GM18498 (cell line): ENCODE measurements around the gene TRIM2.

ENCODE experiments used
- ATAC-seq: cut with Tn5 transposase; IDR thresholded peaks from one replicate; pipeline ENCODE4 v1.9.1; 2021; ENCODE audit warnings: mild to moderate bottlenecking, moderate library complexity; ENCODE audit not compliant: unreplicated experiment

The TRIM2 gene

DNA sequence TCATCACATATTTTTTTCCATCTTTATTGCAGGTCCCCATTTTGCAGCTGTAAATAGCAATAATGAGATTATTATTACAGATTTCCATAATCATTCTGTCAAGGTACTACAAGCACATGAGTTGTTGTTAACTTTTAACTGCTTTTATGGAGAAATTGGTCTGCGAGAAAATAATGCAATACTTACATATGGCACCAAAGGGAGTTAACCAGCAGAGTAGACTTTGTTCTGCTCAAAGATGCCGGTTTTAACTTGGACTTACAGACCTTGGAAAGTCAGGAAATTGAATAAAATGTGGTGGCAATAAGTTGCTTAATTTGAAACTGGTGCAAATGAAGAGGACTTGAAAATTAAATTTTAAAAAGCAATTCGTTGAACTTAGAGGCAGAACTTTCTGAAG is 119.8 kb downstream of the TRIM2 start:
- no peak for ATAC-seq

DNA sequence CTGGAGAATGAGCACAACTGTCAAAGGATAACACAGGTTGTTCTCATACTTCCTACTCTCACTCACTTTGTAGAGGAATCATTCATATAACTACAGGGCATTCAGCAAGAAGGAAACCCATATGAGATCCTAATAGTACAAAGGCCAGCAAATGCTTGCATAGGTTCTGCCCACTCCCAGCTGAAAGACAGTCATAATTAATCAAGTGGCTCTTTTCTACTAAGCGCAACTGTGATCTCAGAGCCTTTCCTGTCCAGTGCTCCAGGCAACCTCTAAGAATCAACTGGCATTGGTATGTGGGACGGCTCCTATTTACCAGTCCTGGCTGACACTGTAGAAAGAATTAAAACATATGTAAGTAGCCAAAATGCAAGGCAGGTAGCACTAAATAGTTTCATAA is 121.3 kb downstream of the TRIM2 start:
- no peak for ATAC-seq

DNA sequence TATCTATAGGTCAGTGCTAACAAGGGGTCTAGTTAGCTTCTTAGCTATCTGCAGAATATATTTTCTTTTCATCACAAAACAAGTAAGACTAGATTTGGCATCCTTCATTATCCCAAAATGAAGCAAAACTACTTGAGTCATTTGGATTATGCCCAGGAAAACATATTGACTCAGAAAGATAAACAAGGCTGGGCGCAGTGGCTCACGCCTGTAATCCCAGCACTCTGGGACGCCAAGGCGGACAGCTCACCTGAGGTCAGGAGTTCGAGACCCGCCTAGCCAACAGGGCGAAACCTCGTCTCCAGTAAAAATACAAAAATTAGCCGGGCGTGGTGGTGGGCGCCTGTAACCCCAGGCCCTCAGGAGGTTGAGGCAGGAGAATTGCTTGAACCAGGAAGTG is 122.3 kb downstream of the TRIM2 start:
- ATAC-seq: no peak

DNA sequence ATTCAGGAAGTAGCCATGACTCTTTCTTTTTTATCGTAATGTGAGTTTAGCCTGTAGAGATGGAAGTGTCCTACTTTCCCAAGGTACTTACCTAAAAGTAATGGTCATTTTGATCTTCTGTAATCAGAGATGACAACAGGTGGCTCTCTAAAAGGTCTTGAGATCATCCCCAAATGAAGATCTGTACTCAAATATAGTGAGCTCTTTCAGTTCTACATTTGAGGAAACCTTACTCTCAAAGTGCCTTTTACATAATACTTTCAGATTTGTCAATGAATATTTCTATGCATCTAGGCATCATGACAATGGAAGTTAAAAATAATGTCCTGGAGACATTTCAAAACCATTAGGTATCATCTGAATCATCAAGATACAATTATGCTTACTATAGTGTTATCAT is 123.0 kb downstream of the TRIM2 start:
- ATAC-seq: no peak

DNA sequence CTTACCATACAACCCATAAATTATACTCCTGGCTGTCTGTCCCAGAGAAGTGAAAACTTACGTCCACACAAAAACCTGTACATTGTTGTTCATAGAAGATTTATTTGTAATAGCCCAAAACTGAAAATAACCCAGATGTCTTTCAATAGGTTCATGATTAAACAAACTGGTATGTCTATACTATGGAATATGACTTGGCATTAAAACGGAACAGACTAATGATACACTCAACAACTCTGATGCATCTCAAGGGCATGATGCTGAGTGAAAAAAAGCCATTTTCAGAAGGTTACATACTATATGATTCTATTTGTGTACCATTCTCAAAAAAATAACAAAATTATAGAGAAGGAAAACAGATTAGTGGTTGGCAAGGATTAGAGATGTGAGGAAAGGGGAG is 128.7 kb downstream of the TRIM2 start:
- ATAC-seq: no peak

DNA sequence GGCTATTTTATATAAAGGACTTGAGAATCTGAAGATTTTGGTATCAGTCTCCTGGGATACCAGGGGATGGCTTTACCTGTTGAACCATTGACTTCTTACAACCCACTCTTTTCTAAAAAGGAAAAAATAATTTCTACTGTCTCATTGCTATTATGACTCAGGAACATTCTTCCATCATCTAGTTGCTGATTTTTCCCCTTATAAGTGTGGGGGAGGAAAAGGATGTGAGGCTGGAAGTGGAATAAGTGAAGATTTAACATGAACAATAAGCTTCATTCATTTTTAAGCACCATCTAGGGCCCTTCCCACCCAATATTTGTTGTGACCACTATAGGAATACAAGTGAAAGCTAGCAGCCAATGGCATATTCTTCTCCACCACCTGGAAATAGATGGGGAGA is 129.6 kb downstream of the TRIM2 start:
- ATAC-seq: no peak

DNA sequence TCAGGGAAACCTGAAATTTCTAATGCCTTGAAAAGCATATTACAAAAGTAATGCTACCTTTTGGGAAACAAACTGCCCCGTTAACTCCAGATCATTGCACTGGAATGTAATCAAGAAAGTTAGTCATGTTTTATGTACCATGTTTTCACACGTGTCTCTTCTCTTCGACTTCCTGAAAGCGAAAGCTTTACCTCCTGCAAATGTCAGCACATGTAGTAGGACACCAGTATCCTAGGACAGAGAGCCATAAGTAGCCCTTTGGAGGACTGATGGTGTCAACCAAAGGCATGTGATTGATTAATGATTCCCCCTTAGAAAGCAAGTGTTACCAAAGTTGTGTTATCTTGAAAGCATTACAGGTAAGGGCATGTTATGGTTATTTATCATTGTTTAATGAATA is 131.4 kb downstream of the TRIM2 start:
- no peak for ATAC-seq

DNA sequence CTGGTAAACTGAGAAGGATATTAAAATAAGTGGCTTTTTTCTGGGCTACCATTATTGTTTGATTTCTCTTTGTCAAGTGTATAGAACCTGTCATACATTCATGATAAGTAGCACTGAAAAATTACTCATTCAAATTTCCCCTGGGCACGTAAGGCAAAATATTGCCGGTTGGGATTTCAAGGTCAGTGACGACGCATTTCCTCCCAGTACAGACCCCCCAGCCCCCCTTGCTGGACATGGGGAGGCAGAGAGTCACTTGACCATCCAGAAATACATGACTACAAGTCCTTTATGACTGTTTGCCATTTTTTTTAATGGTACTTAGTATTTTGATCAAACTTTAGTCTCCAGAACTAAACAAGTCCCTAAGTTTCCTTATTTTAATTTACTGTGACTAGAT is 133.4 kb downstream of the TRIM2 start:
- no peak for ATAC-seq

DNA sequence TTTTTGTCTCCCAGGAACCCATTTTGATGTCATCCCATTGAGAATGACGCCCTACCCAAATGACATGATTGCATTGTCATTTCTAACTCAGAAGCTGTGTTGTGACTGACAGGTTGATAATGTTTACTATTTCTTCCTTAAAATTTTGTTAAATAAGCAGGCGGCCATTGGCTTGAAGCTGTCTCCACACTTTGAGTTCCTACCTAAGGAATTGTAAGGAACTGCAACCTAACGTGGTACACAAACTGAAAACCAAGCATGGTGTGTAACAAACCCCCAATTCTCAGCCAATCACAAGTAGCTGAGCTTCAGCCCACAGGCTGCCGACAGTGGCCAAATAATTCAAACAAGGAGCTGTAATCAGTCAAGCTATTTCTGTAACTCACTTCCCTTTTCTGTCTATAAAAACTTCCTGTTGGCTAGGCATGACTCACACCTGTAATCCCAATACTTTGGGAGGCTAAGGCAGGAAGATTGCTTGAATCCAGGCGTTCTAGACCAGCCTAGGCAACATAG is 137.4 kb downstream of the TRIM2 start:
- ATAC-seq: no peak

DNA sequence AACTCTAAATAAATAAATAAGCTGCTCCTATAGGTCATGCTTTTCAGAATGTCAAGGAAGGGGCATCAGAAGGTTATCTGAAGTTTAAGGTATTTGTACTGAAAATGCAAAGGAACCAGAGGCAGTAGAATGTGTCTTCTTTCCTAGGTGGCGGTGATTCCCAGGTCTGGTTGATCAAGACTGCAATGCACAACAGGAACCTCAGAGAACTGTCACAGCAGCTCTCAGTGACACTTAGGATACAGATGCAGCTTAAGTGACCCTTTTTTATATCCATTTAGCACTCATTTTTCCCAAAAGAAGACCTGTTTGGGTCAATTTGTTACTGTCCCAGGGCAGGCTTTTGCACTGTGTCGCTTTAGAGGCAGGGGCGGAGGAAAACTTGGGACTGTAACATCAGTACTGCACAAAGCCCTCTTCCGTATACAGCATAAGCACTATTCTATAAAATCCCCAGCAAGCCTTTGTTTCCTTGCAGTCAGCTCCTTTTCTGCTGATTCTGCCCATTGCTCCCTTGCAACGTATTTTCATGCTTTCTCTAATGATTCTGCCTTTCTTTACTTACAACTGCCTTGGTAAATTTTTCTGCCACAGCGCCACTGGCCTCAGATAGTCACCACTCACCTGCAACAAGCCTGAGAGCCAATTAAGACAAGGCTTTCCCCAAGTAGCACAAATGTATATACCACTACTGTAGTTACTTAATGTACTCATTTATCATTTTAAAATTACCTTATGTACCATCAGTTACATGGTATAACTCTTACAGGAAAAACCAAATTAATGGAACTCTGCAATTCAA is 138.7 kb downstream of the TRIM2 start:
- ATAC-seq: no peak

DNA sequence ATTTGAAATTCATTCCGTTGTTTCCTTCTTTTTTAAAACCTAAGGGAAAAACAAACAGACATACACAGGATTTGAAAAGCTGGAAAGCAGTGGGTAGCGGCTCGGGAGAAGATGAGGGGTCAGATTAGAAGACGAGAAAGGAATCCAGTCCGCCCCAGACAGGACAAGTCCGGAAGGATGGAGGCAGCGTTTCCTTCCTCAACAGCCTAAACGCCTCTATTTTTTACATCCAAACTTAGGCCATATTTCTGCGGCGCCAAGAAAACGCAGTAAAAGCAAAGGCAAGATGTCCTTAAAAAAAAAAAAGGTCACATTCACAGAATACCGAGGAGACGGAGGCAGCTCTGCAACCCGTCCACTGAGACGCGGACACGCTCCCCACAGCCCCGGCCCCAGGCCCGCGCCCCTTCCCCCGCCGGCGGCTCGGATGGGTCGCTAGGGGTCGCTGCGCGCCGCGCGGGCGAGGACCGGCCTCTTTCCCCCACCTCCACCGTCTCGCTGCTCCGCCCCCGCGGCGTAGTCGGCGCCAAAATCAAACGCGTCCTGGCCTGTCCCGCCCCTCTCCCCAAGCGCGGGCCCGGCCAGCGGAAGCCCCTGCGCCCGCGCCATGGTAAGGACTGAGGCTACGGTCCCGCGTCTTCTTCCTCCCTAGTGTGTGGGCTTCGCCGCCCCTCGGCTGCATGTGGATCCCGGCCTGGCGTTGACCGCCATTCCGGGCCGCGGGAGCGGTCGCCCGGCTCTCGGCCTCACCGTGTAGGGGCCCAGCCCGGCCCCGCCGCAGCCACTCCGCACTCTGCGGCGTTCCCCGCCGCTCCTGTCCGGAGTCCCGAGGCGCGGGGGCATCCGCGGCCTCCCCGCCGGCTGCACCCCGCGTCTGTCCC is 140.1 kb downstream of the TRIM2 start, which contains the start of gene MND1:
MND1 (plus strand) TSS at position 558 of the 881 bp plus-strand sequence; CDS start at position 608, 50 bp downstream.
- peak; percentile 86 for ATAC-seq

DNA sequence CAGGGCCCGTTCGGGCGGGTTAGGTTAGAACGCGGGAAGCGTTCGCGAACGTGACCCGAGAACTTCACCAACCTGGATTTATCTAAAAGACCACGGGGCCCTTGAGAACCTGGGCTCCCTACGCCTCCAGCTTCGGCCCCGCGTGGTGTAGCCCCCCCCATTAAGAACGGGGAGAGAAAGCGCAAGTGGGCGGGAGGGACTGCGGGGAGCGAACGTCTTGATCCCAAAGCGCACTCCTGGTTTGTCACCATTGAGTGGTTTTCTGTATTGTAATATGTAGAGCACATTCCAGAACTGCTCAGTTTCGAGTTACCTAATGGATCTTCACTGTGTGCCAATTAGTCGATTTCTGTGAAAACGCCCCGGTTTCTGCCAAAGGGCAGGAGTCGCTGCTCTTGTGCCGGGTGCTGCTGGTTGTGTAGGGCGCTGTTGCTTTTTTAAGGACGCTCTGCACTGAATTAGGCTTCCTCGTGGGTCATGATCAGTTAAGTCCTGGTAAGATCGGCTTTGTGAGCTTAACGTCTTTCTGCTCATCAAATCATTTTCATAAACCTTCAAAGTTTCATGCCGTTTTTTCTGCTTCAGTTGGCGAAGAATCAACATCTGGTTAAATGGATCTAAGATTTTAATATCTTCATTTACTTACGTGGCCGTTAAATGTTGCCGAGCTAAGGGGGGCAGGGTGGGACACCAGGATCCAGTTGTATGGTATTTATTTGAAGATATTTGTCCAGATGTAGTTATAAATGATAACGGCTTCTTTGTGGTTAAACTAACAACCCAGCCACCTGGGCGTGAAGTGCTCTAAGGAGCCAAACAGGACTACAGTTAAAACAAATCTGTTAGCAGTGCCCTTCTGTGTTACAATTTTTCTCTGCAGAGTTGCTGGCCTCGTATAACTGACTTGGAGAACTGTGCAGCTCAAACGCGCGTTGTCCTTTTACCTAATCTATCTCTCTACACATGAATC is 141.1 kb downstream of the TRIM2 start:
- ATAC-seq: peak; percentile 40

DNA sequence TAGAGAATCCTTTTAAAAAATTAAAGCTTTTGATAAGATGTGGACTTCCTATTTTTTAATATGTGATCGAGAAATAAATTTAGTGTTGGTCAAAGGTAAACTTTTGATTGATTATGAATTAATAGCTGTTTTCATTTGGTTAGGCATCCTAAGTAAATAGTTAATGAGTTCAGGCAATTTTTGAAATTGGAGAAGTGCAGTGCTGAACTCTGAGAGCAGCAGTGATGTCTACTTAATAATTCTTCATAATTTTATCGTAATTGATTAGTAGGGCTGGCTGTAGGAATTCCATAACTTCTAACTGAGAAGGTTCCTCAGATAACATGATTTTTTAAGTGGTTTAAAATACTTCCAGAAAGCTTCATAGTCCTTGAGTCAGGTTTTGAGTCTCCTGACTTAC is 141.8 kb downstream of the TRIM2 start:
- ATAC-seq: no peak

DNA sequence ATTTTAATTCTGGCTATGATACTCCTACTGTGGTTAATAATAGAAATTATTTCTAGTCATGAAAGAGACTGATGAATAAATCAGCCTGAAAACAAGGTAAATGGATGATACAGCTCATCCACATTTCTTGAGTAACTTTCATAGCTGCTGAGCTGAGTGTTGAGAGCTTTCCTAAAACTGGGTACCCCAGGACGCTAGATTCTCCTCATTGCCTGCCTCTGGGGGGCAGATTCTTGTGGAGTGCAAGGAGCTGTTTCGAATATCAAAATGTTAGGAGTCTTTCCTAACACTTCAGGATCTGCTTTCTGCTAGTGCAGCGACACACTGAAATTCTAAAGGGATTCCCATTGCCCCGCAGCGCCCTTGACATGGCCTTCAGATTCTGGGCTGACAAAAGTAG is 142.3 kb downstream of the TRIM2 start:
- no peak for ATAC-seq

DNA sequence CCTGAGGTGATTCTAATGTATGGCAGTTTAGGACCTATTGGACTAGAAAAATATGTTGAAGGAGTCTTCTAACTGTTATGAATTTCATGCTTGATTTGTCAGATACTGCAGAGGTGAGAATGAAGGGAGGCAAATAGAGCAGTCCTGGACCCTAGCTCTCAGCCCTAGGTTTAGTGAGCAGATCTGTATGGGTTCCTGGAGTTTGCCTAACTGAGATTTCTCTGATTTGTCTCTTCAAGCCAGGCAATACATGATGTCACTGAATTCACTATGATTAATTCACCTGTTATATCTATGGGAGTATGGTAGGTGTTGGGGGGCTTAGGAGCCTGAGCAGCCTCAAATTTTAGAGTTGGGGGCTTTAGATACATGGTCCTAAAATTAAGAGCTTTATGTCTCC is 142.9 kb downstream of the TRIM2 start:
- no peak for ATAC-seq

DNA sequence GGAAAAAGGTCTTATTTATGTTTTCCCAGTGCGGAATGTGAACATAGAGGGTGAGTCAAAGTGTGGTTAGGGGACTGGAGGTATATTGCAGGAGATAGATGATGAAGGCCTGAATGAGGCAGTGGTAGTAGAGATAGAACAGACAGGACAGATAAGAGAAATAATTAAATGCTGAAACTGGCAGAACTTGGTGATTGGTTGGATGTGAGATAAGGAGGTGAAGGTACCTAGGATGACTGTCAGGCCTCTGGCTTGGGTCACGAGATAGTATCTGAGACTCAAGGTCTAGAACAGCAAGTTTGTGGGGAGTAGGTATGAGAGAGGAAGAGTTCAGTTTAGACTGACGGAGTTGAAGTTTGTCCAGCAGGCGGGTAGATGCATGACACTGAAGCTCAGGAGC is 143.8 kb downstream of the TRIM2 start:
- no peak for ATAC-seq

DNA sequence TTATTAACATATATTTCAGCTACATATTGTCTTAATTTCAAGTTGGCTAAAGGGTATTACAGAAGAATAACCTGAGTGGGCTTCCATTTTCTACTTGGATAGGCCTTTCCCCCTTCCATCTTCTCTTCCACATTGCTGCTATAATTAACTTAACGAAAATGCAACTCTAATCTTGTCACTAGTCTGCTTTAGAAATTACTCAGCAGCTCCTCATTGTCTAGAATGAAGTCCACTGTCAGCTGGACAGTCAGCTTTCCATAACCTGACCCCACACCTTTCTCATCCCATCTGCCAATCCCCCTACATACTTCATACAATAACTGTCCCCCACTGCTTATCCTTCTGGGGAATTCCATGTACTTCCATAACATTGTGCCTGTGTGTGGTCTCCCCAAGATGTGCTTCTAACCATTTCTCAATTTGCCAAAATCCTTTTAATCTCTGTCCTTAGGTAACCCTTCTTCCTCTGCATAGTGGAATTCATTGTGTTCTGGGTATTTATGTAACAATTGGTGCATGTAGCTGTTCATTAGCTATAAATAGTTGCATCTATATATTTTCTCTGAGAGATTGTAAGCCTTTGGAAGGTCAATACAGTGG is 145.1 kb downstream of the TRIM2 start:
- no peak for ATAC-seq

DNA sequence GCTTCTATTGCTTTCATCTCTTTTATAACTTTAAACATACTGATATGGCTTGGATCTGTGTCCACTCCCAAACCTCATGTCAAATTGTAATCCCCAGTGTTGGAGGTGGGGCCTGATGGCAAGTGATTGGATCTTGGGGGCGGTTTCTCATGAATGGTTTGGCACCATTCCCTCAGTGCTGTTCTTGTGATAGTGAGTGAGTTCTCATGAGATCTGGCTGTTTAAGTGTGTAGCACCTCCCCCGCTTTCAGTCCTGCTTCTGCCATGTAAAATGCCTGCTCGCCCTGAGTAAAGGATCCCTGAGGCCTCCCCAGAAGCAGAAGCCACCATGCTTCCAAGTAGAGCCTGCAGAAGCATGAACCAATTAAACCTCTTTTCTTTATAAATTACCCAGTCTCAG is 157.9 kb downstream of the TRIM2 start:
- ATAC-seq: no peak

DNA sequence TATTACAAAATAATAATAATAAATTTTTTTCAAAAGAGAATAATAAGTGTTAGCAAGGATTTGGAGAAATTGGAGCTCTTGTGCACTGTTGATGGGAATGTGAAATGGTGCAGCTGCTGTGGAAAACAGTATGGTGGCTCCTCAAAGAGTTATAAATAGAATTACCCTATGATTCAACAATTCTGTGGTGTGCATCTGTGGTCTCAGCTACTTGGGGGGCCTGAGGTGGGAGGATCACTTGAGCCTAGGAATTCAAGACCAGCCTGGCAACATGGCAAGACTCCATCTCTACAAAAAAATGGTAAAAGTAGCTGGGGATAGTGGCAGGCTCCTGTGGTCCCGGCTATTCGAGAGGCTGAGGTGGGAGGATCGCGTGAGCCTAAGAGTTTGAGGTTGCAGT is 159.8 kb downstream of the TRIM2 start:
- ATAC-seq: no peak

DNA sequence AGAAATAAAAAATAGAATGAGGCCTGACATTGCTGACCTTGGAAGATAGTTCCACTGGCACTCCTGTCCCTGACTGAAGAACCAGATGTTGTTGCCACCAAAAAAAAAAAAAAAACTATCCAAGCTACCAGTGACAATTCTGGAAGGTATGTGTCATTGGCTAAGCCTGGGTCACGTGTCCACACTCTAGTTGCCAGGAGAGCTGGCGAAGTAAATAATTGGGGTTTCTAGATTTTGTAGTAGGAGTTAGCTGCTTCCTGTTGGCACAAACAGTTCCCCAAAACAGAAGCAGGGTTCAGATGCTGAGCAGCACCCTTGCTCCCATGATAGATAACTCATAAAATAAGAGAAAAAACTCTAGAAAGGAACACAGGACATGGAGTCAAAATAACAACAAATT is 160.8 kb downstream of the TRIM2 start:
- ATAC-seq: no peak
